Activated CD4-positive, alpha-beta T cell treated with anti-CD3 and anti-CD28 coated beads for 48 hours (primary cell): ENCODE measurements around the gene GALNT9.
"Not testable (repeated sequence)": the region's sequence is repeated elsewhere in the genome, so short reads cannot be mapped to it uniquely, and the experiment has no call there.

Source experiments
- DNase-seq: peaks from one replicate; pipeline ENCODE4 v3.0.0-alpha.2; 2020

Gene GALNT9

DNA sequence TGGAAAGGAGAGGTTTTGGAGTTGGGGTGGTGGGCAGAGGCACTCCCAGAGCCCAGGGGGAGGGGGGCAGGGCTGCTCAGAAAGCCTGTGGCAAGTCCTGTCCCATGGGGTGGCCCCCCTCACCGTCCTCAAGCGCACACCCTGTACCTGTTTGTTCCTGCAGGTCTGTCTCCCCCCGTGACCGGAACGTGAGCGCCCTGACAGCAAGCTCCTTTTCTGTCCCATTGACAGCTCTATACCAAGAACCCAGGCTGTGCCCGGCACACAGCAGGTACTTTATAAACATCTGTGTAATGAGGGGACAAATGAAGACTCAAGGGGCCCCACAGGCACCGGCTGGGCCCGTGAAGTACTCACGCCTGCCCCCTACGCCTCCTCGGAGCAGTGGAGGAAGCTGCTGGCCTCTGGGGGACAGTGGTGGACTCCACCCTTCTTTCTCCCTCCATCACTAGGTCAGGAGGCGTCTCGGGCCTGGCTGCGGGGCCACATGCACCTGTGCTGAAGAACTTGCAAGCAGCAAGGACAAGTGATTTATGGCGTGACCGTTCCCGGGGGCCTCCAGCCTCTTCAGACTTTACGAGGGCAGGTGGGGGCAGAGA, 65.8 kb downstream of the GALNT9 start:
- no peak for DNase-seq

DNA sequence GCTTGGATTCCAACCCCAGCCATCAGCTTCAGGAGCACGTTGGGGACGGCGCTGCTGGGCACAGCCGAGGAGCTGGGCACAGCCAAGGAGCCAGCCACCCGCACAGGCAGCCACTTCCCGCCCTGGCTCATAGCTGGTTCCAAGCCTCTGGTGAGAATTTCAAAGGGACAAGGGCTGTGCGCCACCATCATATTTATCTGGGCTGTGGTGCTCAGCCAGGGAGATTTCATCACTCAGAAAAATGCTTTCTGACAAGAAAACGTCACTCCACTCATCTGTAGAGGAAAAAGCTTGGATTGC, 66.4 kb downstream of the GALNT9 start:
- no peak for DNase-seq

DNA sequence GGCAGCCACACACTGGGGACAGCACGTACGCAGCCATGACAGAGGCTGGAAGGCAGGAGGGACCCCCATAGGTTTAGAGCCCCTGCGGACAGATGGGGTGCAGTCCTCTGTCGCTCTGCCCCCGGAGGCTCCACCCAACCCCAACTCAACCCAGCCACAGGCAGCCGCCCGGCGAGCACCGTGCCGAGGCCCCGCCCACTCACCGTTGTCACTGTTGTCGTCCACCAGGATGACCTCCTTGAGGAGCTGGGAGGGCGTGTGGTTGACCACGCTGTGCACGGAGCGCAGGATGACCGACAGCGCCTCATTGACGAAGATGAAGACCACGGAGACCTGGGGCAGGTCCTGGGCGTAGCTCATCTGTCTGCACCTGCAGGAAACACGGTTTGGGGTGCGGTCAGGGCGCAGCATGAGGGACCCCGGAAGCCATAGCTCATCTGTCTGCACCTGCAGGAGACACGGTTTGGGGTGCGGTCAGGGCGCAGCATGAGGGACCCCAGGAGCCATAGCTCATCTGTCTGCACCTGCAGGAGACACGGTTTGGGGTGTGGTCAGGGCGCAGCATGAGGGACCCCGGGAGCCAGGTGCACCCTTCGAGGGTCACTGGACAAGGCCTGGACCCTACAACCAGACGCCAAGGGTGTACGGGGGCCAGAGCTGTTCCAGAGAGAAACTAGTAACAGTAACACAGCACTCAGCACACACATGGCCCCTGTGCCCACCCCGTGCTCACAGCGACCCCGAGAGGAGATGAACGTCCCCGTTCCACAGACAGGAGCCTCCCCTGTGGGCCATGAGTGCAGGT, 66.9 kb downstream of the GALNT9 start:
- no peak for DNase-seq

DNA sequence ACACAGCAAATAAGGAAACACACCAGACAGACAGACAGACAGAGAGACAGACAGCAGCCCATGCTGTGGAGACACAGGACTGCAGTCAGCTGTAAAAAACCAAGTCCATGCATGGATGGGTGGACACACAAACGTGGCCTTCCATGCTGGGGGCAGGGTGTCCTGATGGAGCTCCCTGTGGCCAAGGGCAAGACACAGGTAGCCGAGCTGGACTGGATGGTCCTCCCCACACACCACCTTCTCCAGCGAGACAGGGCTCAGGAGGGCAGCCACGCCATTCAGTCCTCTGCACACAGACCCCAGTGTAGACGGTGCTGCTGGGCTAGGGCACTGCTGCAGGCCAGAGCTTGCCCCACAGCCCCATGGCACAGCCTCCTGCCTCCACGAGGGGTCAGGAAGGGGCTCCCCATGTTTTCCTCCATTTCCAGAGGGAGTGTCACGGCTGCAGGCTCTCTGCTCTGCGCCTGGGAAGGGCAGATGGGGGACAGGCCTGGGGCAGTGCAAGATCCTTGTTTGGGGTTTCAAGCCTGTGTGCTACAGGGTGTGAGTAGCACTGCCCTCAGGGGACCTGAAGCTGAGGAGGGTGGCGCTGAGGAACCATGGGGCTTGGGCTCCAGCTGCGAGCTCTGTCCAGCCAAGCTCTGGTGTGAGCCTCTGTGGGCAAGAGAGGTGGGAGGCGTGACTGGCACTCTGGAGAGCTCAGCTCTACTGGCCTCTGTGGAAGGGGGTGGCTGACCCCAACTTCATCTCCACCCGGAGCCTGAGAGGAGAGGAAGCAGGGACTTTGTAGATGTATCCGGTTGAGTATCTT, 67.9 kb downstream of the GALNT9 start:
- DNase-seq: no peak

DNA sequence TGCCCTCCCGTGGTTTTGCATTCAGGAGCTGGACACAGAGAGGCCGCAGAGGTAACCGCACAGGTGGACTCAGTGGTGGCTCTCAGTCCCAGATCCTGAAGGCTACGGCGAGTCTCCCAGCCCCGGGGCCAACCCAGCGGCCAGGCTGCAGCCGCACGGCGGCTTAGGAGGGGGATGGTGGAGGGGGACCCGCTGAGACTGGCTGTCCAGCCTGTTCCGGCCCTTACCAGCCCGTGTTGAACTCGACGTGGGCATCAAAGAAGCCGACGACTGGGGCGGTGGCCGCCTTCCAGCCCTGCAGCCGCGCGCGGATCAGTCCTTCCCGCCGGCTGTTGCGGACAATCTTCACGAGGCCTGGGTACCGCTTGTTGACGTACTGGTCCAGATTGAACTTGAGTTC, 68.7 kb downstream of the GALNT9 start:
- no peak for DNase-seq

DNA sequence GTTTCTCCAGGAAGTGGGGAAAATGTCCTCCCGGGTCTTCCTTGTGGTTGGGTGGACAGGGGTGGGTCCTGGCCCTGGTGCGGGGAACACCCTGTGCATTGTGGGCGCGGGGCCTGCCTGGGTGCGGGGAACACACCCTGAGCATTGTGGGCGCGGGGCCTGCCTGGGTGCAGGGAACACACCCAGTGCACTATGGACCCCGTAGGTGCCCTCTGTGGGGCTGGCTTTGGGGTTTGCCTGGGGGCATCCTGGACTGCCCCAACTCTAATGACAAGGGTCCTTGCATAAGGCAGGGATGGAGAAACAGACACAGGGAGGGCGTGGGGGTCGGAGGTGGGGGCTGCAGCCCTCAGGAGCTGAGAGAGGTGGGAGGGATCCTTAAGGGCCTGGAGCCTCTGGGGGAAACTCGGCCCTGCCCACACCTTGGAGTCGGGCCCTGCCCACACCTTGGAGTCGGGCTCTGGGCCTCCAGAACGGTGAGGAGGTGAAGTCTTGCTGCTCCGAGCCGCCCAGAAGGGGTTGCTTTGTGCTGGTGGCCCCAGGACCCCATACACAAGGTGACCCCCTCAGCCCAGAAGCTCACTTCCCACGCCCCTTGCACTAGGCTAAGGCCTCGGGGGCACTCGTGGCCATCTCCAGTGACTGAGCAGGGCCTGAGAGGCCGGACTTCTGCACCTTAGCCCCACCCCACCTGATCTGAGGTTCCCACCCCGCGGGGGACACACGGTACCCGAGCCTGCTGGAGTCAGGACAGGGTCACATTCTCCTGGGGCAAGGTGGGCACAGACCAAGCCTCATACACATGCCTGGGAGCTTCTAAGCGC, 69.3 kb downstream of the GALNT9 start:
- no peak for DNase-seq

DNA sequence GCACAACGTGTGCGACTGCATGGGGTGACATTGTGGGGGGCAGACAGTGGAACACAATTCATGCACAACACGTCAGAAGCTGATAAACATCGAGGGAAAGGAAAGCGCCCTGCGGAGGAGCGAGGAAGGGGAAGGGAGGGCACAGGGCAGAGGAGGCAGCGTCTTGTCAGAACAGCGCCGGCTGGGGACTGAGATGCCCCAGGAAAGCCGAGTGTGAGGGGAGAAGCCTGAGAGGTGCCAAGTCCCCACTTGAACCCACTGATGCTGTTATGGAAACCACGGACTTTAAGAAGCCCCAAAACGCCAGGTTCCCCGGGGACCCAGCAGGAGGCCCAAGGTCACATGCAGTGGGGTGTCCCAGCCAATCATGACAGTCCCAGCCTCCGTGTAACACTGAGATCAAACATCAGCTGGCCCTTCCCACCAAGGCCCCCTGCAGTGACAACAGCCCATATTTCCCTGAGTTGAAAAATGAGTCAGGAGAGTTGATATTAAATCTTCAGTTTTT, 70.0 kb downstream of the GALNT9 start:
- DNase-seq: no peak

DNA sequence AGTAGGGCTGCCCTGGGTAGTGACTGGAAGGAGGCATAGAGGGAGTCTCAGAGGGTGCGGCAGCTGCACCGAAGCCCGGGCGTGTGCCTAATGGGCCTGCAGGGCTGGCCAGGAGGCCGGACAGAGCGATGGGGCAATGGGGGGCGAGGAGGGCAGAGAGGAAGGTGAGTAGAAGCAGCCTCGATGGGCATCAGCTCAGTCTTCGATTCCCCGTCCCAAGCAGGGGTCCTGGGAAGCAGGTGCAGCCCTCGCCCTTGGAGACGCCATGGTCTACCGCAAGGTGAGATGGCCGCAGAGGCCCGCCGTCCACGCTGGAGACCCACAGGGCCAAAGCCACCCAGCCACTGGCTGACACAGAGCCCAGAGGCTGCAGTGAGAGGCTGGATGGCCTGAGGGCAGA, 70.8 kb downstream of the GALNT9 start:
- no peak for DNase-seq

DNA sequence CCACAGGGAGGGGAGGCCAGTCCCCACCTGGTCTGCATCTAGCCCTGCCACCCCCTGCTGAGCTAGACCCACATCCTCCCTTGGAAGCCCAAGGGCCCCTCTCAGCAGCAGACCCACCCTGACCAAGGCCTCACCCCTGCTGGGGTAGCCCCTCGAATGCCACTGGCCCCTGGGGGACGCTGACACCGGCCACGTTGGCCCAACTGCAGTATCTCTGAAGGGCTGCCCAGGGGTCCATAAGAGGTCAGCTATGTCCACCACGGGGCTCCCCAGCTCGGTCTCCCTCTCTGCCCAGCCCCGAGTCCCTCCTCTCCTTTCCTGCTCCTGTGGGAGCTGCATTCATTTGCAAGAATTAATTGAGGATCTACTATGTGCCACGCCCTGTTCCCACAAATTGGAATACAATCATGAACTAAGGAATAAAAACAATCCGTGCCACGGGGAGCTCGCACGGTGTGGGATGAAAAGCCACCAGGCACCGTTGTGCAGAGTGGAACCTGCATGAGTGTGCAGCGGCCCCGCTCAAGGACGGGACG, 71.4 kb downstream of the GALNT9 start:
- DNase-seq: no peak

DNA sequence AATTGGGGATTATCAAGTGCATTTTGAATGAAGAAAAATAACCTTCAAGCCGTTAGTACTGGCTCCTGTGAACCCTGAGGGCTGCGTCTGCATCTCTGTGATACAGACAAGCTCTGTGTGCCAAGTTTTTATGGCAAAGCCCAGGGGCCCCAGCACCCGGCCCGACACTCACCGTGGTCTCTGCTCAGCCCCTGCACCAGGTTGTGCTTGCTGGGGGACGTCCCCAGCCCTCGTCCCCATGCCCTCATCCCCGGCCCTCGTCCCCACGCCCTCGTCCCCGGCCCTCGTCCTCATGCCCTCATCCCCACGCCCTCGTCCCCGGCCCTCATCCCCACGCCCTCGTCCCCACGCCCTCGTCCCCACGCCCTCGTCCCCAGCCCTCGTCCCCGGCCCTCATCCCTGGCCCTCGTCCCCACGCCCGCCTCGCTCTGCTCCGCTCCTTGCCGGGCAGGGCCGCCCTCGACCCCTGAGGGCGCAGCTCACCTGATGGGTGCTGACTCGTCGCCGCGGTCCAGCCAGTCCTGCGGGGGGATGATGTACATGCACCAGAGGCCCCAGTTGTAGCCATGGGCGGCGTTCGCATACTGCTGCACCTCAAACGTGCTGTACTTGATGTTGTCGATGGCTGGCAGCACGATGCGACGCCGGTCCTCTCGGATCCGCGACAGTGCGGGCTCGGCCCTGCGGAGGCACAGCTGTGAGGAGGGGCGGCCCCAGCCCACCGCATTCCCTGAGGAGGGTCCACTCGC, 72.0 kb downstream of the GALNT9 start:
- no peak for DNase-seq

DNA sequence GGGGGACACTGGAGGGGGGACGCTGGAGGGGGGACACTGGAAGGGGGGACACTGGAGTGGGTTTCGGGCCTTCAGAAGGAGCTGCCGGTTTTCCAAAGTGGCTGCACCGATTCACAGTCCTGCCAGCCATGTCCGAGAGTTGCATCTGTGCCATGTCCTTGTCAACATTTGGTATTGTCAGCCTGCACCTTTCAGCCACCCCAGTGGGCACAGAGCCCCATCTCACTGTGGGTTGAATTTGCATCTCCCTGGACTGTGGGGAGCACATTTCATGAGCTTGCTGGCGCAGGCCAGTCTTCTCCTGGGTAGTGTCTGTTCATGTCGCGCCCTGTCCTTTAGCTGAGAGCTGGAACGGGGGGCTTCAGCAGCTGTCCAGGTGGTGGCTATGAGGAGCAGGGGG, 72.7 kb downstream of the GALNT9 start:
- DNase-seq: no peak

DNA sequence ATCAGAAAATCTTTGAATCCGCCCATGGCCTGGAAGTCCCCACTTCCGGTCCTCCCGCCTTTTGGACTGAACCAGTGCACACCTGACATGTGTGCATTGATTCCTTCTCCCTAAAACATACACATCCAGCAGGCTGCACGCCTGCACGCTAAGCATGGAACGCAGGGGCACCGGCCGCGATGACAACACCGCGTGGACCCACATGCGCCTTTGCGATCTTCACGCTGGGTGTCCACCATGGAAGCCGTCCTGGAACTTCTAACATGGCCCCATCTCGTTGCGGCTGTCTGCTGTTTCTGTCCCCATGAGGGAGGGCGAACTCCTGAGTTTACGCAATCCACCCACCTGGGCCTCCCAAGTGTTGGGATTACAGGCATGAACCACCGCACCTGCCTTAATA, 73.7 kb downstream of the GALNT9 start:
- DNase-seq: no peak

DNA sequence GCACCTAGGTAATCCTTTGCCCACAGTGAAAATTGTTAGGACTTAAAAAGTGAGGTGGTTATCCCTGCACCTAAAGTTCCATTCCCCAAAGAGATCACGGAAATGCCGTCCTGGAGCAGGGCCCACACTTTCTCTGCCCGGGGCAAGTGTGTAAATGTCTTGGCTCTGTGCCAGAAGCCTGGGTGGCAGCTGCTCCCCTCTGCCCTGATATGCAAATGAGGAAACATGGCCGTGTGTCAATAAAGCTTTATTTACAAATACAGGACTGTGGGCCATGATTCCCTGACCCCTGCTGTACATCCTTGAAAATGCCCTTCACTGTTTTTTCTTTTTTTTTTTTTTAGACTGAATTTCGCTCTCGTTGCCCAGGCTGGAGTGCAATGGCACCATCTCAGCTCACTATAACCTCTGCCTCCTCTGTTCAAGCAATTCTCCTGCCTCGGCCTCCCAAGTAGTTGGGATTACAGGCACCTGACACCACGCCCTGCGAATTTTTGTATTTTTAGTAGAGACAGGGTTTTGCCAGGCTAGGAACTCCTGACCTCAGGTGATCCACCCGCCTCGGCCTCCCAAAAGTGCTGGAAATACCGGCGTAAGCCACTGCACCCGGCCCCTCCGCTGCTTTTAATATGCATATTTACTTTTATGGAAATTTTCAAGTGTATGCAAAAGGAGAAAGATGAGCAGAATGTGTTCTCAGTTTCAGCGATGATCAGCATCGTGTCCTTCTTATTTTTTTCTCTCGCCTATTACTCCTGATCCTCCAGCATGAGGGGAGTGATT, 75.5 kb downstream of the GALNT9 start:
- no peak for DNase-seq

DNA sequence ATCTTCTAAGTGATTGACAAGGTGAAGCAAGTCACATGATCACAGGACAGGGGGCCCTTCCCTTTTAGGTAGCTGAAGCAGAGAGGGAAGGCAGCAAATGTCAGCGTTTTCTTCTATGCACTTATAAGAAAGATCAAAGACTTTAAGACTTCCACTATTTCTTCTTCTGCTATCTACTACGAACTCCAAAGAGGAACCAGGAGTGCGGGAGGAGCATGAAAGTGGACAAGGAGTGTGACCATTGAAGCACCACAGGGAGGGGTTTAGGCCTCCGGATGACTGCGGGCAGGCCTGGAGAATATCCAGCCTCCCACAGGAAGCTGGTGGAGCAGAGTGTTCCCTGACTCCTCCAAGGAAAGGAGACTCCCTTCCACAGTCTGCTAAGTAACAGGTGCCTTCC, 76.4 kb downstream of the GALNT9 start:
- DNase-seq: not testable (repeated sequence)

DNA sequence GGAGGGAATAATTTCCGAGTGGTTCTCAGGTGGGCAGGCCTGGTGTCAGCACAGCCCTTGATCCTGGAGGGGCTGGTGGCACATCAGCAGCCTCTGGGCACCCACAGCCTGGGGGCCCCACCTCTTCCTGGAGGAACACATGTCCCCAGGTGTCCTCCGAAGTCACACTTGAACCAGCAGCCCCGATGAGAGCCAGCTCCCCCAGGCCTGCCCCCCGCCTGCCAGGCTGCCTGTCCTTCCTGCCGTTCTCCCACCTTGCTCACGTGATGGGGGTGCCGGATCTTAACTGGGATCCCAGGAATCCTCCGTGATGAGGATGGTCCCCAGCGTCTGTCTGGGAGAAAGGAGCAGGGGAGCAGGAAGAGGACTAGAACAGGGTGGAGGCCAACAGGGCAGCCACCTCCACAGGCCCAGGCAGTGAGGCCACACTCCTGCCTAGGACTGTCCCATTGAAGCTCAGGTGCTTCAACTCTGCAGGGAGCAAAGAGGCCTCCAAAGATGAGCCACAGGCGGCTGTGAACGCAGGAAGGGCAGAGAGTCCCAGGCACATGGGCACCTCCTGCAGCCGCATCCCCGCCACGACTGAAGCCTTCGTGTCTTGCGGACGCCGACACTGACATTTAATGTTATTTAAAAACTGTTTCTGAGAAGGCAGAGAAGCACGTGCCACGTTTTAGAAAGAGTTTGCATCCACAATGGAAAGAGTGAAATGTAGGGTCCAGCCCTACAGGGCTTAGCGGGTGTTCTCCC, 77.5 kb downstream of the GALNT9 start:
- no peak for DNase-seq

DNA sequence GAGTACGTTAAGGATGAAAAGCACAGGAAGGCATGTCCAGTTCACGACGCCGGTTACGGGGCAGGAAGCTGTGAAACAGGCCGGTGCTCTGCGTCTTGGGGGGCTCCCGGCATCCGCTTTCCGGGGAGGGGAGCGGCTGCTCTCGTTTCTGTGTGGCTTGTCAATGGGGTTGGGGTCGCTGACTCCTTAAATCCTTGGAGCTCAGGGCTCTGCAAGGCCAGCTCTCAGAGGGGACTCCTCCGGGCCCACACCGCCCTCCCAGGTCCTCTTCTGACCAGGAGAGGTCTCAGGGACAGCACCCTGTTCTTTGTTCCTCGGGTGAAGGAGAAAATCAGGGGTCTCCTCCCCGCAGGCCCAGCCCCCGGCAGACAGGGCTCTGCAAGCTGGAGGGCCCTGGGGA, 78.1 kb downstream of the GALNT9 start:
- DNase-seq: no peak

DNA sequence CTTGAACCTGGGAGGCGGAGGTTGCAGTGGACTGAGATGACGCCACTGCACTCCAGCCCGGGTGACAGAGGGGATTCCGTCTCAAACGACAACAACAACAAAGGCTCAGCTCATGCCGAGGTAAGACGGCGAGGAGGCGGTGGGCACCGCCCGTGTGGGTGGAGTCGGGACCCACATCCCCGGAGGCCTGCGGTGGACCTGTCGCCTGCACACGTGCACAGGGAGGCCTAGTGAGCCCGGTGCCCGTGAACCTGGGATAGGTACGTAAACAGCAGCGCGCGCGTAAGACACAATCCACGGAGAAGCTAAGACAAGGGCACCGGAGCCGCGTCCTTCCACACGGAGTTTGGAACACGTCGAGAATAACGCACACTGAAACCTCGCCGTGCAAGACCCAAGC, 78.7 kb downstream of the GALNT9 start:
- no peak for DNase-seq

DNA sequence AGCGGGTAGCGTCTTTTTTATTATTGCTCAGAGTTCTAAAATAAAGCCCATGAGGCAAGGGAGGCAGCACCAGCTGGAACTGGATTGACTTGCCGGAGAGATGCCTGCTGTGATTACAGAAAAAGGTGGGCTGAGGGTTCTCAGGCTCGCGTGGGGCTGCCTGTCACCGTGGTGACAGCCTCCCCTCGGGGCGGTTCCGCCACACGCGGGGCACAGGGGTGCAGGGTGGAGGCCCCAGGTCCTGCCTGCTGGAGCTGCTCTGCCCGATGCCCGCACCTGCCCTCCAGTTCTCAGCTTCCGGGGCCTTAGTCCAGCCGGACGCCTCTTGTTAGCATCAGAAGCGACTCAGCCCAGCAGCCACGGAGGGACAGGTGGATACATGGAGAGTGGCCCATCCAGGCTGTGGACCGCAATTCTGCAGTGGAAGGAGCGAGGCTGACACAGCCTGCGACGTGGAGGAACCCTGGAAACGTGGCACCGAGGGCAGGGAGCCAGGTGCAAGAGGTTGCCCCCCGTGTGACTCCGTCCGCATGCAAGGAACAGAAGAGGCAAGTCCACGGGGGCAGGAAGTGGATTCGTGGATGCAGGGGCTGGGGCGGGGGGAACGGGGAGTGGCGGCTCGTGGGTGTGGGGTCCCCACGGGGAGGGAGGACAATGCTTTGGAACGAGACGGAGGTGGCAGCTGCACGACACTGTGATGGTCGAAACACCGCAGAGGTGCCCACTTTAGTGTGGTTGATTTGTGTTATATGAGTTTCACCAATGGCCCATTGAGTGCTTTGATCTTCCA, 79.5 kb downstream of the GALNT9 start:
- no peak for DNase-seq

DNA sequence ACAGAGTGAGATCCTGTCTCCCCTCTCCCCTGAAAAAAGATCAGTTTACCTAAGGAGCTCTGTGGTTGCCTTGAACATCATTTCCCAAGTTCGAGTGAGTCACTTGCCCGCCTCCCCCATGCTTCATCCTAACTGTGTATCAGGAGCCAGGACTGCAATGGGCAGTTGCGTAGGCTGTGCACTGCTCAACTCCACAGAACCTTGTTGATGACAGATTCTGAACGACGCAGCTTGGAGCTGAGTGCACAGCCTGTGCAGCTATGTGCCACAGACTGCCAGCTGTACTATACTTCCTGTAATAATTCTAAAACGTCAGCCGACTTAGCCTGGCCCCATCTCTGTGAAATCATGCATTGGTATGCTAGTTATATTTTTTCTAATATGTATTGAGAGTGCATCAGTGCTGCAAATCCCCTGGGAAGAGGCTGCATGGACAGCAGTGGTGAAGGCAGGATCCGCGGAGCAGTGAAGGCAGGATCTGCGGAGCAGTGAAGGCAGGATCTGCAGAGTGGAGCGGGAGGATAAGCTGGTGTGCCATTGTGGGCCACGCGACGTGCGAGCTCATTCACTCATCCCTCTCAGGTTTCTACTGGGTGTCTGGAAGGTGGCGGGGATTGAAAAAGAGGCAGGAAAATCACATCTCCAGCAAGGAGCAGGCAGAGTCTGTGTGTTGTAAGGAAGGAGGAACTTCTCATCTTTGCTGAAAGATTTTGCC, 80.8 kb downstream of the GALNT9 start:
- no peak for DNase-seq
